OCI-LY1 (cell line): ENCODE measurements around the gene MCTP1.
A peak's percentile ranks its signal among the peaks of the same experiment; 100 is the strongest.

Experiments
- H2AFZ ChIP-seq: fragments of 200-600 bp; sonication (generic), shearing (Covaris generic); 2 replicates; pipeline ENCODE4 v1.6.0; 2014; ENCODE audit warnings: antibody characterized with exemption, mild to moderate bottlenecking, low read length
- H3F3A ChIP-seq: fragments of 200-600 bp; sonication (generic), shearing (Covaris generic); 2 replicates; pipeline ENCODE4 v1.6.0; 2014; ENCODE audit warnings: mild to moderate bottlenecking, antibody characterized with exemption, low read length, moderate library complexity; ENCODE audit not compliant: insufficient read depth
- H3K27ac ChIP-seq: fragments of 200-600 bp; sonication (generic); 2 replicates; pipeline ENCODE4 v1.5.1; 2014; ENCODE audit warnings: low read length, mixed run types, mild to moderate bottlenecking, low read depth; ENCODE audit not compliant: poor library complexity, severe bottlenecking
- H3K27me3 ChIP-seq: fragments of 200-600 bp; sonication (generic); 2 replicates; pipeline ENCODE4 v1.6.0; 2014; ENCODE audit warnings: antibody characterized with exemption, mild to moderate bottlenecking, low read length, moderate library complexity; ENCODE audit not compliant: insufficient read depth
- H3K36me3 ChIP-seq: fragments of 200-600 bp; sonication (generic); 2 replicates; pipeline ENCODE4 v1.6.1; 2014; ENCODE audit warnings: mild to moderate bottlenecking, antibody characterized with exemption, low read length, moderate library complexity, mixed read lengths; ENCODE audit not compliant: insufficient read depth
- H3K4me1 ChIP-seq: fragments of 200-600 bp; sonication (generic); 2 replicates; pipeline ENCODE4 v1.5.1; 2014; ENCODE audit warnings: mild to moderate bottlenecking, low read length, moderate library complexity; ENCODE audit not compliant: insufficient read depth, severe bottlenecking
- H3K4me2 ChIP-seq: fragments of 200-600 bp; sonication (generic), shearing (Covaris generic); 2 replicates; pipeline ENCODE4 v1.6.1; 2014; ENCODE audit warnings: low read length
- H3K4me3 ChIP-seq: fragments of 200-600 bp; sonication (generic); 2 replicates; pipeline ENCODE4 v1.5.1; 2014; ENCODE audit warnings: low read length, low read depth, mild to moderate bottlenecking, mixed read lengths; ENCODE audit not compliant: poor library complexity, severe bottlenecking
- H3K79me2 ChIP-seq: fragments of 200-600 bp; shearing (Covaris generic); 2 replicates; pipeline ENCODE4 v1.6.1; 2016; ENCODE audit warnings: mixed run types, low read length, mixed read lengths; ENCODE audit not compliant: insufficient read depth
- H3K9ac ChIP-seq: fragments of 200-600 bp; sonication (generic), shearing (Covaris generic); 2 replicates; pipeline ENCODE4 v1.6.1; 2014; ENCODE audit warnings: mild to moderate bottlenecking, low read length, mixed read lengths
- H3K9me2 ChIP-seq: fragments of 200-600 bp; sonication (generic), shearing (Covaris generic); 2 replicates; pipeline ENCODE4 v1.6.1; 2014; ENCODE audit warnings: low read depth, mild to moderate bottlenecking, low read length, mixed read lengths
- H3K9me3 ChIP-seq: fragments of 200-600 bp; shearing (Covaris generic); 2 replicates; pipeline ENCODE4 v1.6.1; 2014; ENCODE audit warnings: low read length, mixed read lengths
- H4K20me1 ChIP-seq: fragments of 200-600 bp; sonication (generic), shearing (Covaris generic); 2 replicates; pipeline ENCODE4 v1.6.0; 2016; ENCODE audit warnings: mild to moderate bottlenecking, low read length; ENCODE audit not compliant: insufficient read depth
- EZH2 ChIP-seq: fragments of 200-600 bp; sonication (generic), shearing (Covaris generic); IDR thresholded peaks from 2 replicates; pipeline ENCODE4 v1.8.0; 2017; ENCODE audit warnings: borderline replicate concordance, mixed run types, mild to moderate bottlenecking, antibody characterized with exemption, low read length, moderate library complexity, mixed read lengths
- TF ChIP-seq, protein P1 (sequence below): fragments of 200-600 bp; sonication (generic), shearing (Covaris generic); IDR thresholded peaks from 2 replicates; pipeline ENCODE4 v1.5.1; 2017; ENCODE audit warnings: mild to moderate bottlenecking, antibody characterized with exemption, low read length, moderate library complexity, mixed read lengths

MCTP1 gene

DNA sequence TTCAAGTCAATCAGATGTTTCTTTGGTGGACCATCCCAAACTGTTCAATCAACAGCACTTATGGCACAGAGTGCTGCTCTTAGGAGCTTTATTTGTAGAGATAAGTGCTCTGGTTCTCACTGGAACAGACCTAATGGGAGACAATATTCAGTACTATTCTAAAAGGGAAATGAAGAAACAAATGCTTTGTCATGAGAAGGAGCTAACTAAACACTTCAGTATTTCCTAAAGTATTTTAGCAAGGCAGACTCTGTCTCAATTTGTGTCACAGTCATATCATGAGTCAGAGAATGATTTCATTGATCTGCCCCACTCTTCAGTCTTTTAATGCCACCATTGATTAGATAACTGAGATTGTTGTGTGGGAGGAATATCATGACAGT lies 491.1 kb downstream of the MCTP1 start:
- Histone ChIP-seq H4K20me1 (no peaks in the 10 kb centered on the region), H3F3A (no peaks in the 10 kb centered on the region), H3K4me2 (peak overlapping the region; percentile 48), H3K27ac (peak overlapping the region; percentile 83), H3K27me3 (no peaks in the 10 kb centered on the region), H2AFZ (no peak overlapping the region), H3K9me2 (no peaks in the 10 kb centered on the region), H3K4me3 (no peak overlapping the region), H3K36me3 (no peaks in the 10 kb centered on the region), H3K9ac (peak overlapping the region; percentile 2; the same call in 1 of the 2 replicates), H3K9me3 (no peaks in the 10 kb centered on the region), H3K79me2 (no peaks in the 10 kb centered on the region), H3K4me1 (peaks cover 44% of the 10 kb centered on the region)
- TF ChIP-seq, protein P1, sequence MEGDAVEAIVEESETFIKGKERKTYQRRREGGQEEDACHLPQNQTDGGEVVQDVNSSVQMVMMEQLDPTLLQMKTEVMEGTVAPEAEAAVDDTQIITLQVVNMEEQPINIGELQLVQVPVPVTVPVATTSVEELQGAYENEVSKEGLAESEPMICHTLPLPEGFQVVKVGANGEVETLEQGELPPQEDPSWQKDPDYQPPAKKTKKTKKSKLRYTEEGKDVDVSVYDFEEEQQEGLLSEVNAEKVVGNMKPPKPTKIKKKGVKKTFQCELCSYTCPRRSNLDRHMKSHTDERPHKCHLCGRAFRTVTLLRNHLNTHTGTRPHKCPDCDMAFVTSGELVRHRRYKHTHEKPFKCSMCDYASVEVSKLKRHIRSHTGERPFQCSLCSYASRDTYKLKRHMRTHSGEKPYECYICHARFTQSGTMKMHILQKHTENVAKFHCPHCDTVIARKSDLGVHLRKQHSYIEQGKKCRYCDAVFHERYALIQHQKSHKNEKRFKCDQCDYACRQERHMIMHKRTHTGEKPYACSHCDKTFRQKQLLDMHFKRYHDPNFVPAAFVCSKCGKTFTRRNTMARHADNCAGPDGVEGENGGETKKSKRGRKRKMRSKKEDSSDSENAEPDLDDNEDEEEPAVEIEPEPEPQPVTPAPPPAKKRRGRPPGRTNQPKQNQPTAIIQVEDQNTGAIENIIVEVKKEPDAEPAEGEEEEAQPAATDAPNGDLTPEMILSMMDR, result no peak
- TF ChIP-seq EZH2, result no peak

DNA sequence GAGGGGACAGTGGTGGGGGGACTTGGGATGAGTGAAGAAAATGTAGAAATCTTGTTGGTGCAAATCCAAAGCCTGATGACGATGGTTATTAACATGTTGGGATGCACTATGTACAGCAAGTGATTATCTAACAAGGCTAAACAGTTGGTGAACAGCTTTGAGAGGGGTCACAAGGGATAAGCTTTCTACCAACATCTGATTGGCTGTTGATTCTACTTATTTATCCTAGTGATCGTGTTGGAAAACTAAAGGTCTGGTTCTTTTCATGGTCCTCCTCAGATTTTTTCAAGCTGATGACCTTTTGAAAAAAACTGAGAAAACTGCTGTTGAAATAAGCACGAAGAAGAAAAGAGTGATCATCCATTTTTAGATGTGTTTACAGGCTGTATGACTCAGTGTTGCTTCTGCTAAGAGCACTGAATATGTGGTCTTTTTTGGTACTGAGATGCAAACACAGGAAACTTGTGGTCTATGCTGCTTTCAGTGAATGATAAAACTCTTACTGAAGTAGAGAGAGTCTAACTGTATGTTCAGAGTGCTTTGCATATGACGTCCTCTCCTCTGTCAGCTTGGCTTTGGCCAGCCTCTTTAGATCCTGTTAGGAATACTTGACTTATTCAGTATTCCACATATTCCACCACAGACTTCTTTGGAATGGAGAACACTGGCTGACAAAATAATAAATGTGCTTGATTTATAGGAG lies 491.6 kb downstream of the MCTP1 start:
- no peaks in the 10 kb centered on the region for H3F3A ChIP-seq
- no peaks in the 10 kb centered on the region for H3K9me3 ChIP-seq
- H3K4me2 ChIP-seq, result peak overlapping the region; percentile 48
- no peaks in the 10 kb centered on the region for H3K36me3 ChIP-seq
- no peaks in the 10 kb centered on the region for H4K20me1 ChIP-seq
- no peak for TF ChIP-seq EZH2
- TF ChIP-seq, protein P1, result no peak
- no peaks in the 10 kb centered on the region for H3K79me2 ChIP-seq
- H3K4me3 ChIP-seq, result peak overlapping the region; percentile 26
- H3K27me3 ChIP-seq, result no peaks in the 10 kb centered on the region
- no peaks in the 10 kb centered on the region for H3K9me2 ChIP-seq
- peak overlapping the region; percentile 83 for H3K27ac ChIP-seq
- peaks cover 49% of the 10 kb centered on the region for H3K4me1 ChIP-seq
- H3K9ac ChIP-seq, result peak overlapping the region; percentile 36; the same call in 1 of the 2 replicates
- H2AFZ ChIP-seq, result no peak overlapping the region

DNA sequence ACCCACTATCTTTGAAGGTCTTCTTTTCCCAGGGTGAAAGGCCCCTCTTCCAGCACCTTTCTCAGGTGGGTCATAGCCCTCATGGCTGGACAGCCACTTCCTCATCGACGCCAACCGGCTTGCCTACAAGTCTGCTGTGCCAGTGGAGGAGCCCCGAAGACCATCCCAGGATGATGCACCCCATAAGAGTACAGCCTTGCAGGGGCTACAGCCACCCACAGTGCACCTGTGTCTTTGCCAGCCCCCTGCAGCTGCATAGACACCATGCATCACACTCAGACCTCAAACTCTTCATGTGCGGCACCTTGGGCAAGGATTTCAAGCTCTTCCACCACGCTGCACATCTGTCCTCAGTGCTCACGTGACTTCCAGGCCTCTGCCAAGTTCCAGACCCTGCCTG lies 493.1 kb downstream of the MCTP1 start:
- TF ChIP-seq, protein P1, result no peak
- TF ChIP-seq EZH2, result no peak
- no peaks in the 10 kb centered on the region for H3K36me3 ChIP-seq
- no peaks in the 10 kb centered on the region for H3K27me3 ChIP-seq
- no peak overlapping the region for H3K4me2 ChIP-seq
- H3K9ac ChIP-seq, result no peak overlapping the region
- no peaks in the 10 kb centered on the region for H3K9me3 ChIP-seq
- no peak overlapping the region for H3K4me3 ChIP-seq
- peak overlapping the region; percentile 83 for H3K27ac ChIP-seq
- H3K79me2 ChIP-seq, result no peaks in the 10 kb centered on the region
- H2AFZ ChIP-seq, result no peak overlapping the region
- H3K9me2 ChIP-seq, result no peaks in the 10 kb centered on the region
- H4K20me1 ChIP-seq, result no peaks in the 10 kb centered on the region
- H3F3A ChIP-seq, result no peaks in the 10 kb centered on the region
- H3K4me1 ChIP-seq, result peaks cover 51% of the 10 kb centered on the region
